NB4 (cell line): Measurements from ENCODE around the gene ZNF516.

ENCODE experiments used
- DNase-seq: peaks from one replicate; pipeline ENCODE4 v3.0.0; 2010; ENCODE audit warnings: low read depth
- H3K4me3 ChIP-seq: one replicate; pipeline ENCODE4 v1.5.1; 2011; ENCODE audit warnings: mild to moderate bottlenecking, low read depth, low read length, moderate library complexity
- MAX ChIP-seq: IDR thresholded peaks from 2 replicates; pipeline ENCODE4 v1.6.1; 2011; ENCODE audit warnings: low read depth, low read length
- MYC ChIP-seq: IDR thresholded peaks from 2 replicates; pipeline ENCODE4 v1.6.1; 2011; ENCODE audit warnings: low read depth, low read length
- POLR2A ChIP-seq: IDR thresholded peaks from 2 replicates; pipeline ENCODE4 v1.6.1; 2011; ENCODE audit warnings: mild to moderate bottlenecking; ENCODE audit not compliant: insufficient read length; ENCODE audit errors: extremely low read depth
- TF ChIP-seq, protein P1 (sequence below): IDR thresholded peaks from one replicate; pipeline ENCODE4 v1.5.1; 2012; ENCODE audit warnings: low read depth, low read length

ZNF516 gene

DNA sequence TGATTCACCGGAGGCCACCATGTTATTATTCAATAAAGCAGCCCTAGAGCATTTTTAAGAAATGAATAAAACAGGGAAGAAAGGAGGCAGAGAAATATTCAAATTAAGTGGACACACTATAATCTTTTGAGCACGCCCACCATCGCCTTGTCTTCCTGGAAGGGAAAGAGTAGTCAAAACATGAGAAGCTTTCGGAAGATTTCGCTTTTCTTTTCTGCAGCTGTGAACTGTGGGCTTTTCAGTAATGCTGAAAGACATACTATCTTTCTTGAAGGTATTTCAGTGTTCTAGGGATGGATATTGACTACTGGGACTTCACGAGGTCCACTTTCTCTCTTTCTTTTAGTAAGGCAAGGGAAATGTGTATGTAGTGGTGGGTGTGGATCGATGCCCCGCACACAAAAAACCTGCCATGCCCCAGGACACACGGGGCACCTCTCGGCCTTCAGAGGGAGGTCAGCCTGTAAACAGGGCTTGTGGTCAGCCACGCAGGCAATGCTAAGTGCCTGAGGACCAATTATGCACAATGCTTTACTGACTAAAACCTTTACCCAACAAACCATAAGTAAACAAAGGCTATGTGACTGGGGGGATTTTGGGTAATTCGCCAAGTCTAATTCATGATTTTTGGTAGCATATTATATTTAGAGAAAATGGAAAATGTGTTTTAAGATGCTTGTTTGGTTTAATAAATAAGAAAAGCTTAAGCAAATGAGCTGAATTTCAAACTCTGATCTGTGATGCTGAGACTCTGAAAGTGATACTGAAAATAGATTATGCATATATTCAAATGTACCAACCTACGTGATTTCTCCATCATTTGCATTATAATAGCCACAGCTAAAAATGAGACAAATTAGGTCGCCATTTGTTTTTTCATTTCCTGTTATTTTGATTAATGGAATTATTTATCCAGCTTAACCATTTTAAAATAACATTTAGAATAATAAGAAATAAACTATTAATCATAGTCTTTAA lies 130.5 kb downstream of the ZNF516 start:
- H3K4me3 ChIP-seq: no peak overlapping the region
- no peak for DNase-seq
- TF ChIP-seq MYC (no peak), MAX (no peak), POLR2A (no peak)
- TF ChIP-seq, protein P1, sequence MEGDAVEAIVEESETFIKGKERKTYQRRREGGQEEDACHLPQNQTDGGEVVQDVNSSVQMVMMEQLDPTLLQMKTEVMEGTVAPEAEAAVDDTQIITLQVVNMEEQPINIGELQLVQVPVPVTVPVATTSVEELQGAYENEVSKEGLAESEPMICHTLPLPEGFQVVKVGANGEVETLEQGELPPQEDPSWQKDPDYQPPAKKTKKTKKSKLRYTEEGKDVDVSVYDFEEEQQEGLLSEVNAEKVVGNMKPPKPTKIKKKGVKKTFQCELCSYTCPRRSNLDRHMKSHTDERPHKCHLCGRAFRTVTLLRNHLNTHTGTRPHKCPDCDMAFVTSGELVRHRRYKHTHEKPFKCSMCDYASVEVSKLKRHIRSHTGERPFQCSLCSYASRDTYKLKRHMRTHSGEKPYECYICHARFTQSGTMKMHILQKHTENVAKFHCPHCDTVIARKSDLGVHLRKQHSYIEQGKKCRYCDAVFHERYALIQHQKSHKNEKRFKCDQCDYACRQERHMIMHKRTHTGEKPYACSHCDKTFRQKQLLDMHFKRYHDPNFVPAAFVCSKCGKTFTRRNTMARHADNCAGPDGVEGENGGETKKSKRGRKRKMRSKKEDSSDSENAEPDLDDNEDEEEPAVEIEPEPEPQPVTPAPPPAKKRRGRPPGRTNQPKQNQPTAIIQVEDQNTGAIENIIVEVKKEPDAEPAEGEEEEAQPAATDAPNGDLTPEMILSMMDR: no peak

- TF ChIP-seq MAX: no peak
- TF ChIP-seq, protein P1: no peak
- no peak for TF ChIP-seq POLR2A
- no peak for TF ChIP-seq MYC
- H3K4me3 ChIP-seq: no peak overlapping the region
- no peak for DNase-seq
Observed at GRCh38 chr18:76363436-76364120, 131.5 kb downstream of the ZNF516 start.

DNA sequence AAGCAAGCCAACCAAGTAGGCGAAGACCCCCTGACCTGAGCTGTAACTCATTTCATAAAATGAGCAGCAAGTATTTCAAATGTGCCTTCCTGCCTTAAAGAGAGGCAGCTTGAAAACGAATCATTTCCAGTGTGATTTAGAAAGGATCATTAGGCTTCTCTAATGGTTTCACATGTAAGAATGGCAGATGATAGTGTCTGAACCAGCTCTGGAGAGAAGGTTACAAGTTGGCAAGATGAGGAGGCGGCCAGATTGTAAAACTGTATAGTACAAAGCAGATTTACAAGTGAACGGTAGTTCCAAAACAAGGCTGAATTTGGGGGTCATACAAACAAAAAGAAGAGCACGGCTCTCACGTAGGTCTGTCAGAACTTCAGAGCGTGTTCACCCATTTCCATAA lies 132.4 kb downstream of the ZNF516 start:
- H3K4me3 ChIP-seq: no peak overlapping the region
- no peak for DNase-seq
- TF ChIP-seq, protein P1: no peak
- TF ChIP-seq POLR2A (no peak), MYC (no peak), MAX (no peak)

DNA sequence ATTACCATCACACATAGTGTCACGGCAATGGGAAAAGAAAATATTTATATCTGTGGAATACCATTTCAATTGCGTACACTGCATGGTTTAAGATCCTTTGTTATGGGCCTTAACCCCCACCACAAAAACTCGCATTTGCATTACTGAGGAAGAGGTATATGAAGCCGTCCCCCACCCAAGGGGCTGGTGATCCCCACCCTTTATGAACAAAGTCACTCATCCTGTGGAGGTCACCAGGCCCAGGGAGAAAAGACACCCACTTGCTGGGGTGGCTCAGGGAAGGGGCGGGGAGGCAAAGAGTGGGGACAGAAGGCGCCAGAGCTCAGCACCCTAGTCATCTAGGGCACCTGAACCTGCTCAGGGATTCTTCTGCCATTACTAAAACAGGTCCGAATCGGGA lies 133.8 kb downstream of the ZNF516 start:
- TF ChIP-seq POLR2A (no peak), MYC (no peak), MAX (no peak)
- TF ChIP-seq, protein P1: no peak
- DNase-seq: no peak
- H3K4me3 ChIP-seq: no peak overlapping the region

DNA sequence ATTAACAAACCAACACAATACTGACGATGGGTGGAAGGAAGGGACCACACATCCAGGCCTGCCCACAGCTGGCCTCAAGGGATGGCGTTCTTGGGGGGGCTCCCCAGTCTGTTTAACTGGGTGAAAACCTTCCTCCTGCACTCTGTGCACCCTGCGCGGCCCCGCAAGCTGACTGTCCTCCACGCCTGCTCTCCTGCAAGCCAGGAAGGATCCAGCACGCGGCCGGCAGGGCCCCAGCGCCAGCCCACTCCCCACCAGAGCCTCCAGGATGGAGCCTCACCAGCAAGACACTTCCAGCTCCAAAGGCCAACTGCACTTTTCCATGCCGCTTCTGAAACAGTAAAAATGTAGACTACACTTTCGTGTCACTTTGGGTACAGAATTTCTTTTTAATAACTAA lies 135.1 kb downstream of the ZNF516 start:
- no peak overlapping the region for H3K4me3 ChIP-seq
- TF ChIP-seq POLR2A: no peak
- no peak for TF ChIP-seq MYC
- TF ChIP-seq, protein P1: no peak
- TF ChIP-seq MAX: no peak
- DNase-seq: no peak
